Tibial nerve (tissue), 4 donors: ENCODE data around the gene CD300A. TPM values are rescaled to one million over a fixed set of nuclear protein-coding genes. Genes with fewer than 3 reads are reported as not detected.
A peak's percentile ranks its signal among the peaks of the same experiment; 100 is the strongest.

Experiments used
- DNase-seq, 2 donors: peaks; one replicate each; pipeline ENCODE4 v3.0.0-alpha.2; 2019; ENCODE audit warnings: low spot score in 2 of 2
- H3K27ac ChIP-seq, 4 donors: fragments of 200-600 bp; sonication (generic) in 3 of 4; one replicate each; pipeline ENCODE4 v1.5.1; 2017 to 2019; ENCODE audit warnings: mild to moderate bottlenecking in 1 of 4
- H3K27me3 ChIP-seq, 2 donors: fragments of 200-600 bp; sonication (generic) in 1 of 2; one replicate each; pipeline versions ENCODE4 v1.5.1 to v1.6.0; 2017 to 2019
- H3K36me3 ChIP-seq, 3 donors: fragments of 200-600 bp; sonication (generic); one replicate each; pipeline ENCODE4 v1.5.1; 2018 to 2019
- H3K4me1 ChIP-seq, 4 donors: fragments of 200-600 bp; sonication (generic) in 3 of 4; one replicate each; pipeline ENCODE4 v1.5.1; 2017 to 2019
- H3K4me3 ChIP-seq, 4 donors: fragments of 200-600 bp; sonication (generic) in 3 of 4; one replicate each; pipeline ENCODE4 v1.5.1; 2017 to 2019; ENCODE audit warnings: mild to moderate bottlenecking in 1 of 4, moderate library complexity in 1 of 4
- H3K9me3 ChIP-seq, 4 donors: fragments of 200-600 bp; sonication (generic) in 3 of 4; one replicate each; pipeline ENCODE4 v1.5.1; 2017 to 2019
- EP300 ChIP-seq, 2 donors: sonication (generic); formaldehyde crosslinking; IDR thresholded peaks; one replicate each; pipeline ENCODE4 v1.6.1; 2017; ENCODE audit warnings: antibody characterized with exemption in 2 of 2, mild to moderate bottlenecking in 1 of 2
- POLR2A ChIP-seq, 2 donors: fragments of 450-650 bp; IDR thresholded peaks; one replicate each; pipeline ENCODE4 v1.6.1; 2017; ENCODE audit warnings: antibody characterized with exemption in 2 of 2, mild to moderate bottlenecking in 2 of 2, moderate library complexity in 2 of 2
- WGBS, 2 donors: methylation state at CpG; one replicate each; pipeline ENCODE4 v1.1.5; 2018; 5-methylcytosine and 5-hydroxymethylcytosine counted together
- total RNA-seq, 4 donors: library from RNA; depleted of rRNA; stranded (reverse); fragments of >200 nt; gene quantifications; one replicate each; pipeline ENCODE4 v1.1.0, GENCODE V29; 2016
- TF ChIP-seq, protein P1 (sequence below), 5 experiments: fragments of 200-600 bp in 3 of 5; fragments of 450-650 bp in 2 of 5; sonication (generic) in 3 of 5; IDR thresholded peaks; one replicate each; pipeline ENCODE4 v1.5.1; 2016 to 2019; ENCODE audit warnings: antibody characterized with exemption in 5 of 5, mild to moderate bottlenecking in 3 of 5, moderate library complexity in 2 of 5

Gene CD300A
- total RNA-seq, 4 donors from 2014 or later = 6.8 to 12.6 (median 9.8) TPM

DNA sequence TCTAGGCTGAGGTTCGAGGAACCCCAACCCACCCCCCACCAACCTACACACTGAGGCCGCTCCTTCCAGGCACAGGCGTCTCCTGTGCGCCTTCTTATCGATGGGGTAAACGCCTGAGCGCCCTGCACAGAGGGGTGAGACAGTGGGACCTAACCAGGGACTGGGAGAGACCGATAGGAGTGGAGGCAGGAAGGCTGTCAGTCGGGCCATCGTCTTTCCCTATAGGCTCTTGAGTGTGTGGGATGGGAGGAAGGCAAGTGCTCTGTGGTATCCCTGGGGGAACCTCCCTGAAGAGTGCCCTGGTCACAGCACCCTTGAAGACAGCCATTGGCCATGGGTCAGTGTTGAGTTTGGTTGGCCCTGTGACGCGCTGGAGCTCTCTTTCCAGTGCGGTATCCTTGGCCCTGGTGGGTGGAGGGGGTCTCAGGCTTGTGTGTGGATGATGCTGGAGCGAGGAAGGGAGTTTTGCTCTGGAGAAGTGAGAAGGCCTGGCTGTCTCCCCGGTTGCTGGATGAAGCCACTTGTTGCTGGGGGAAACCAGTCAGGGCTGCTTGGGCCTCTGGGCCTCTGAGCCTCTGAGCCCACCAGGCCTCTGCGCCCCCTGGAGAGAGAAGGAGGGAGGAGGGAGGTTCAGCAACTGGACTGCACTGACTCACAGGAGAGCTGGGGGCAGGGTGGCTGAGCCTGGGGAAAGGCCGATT lies 32.9 kb upstream of the CD300A start:
- TF ChIP-seq POLR2A (IDR thresholded peaks at IDR 0.05) = no peak
- no peak for TF ChIP-seq EP300 (IDR thresholded peaks at IDR 0.05)
- TF ChIP-seq, protein P1, sequence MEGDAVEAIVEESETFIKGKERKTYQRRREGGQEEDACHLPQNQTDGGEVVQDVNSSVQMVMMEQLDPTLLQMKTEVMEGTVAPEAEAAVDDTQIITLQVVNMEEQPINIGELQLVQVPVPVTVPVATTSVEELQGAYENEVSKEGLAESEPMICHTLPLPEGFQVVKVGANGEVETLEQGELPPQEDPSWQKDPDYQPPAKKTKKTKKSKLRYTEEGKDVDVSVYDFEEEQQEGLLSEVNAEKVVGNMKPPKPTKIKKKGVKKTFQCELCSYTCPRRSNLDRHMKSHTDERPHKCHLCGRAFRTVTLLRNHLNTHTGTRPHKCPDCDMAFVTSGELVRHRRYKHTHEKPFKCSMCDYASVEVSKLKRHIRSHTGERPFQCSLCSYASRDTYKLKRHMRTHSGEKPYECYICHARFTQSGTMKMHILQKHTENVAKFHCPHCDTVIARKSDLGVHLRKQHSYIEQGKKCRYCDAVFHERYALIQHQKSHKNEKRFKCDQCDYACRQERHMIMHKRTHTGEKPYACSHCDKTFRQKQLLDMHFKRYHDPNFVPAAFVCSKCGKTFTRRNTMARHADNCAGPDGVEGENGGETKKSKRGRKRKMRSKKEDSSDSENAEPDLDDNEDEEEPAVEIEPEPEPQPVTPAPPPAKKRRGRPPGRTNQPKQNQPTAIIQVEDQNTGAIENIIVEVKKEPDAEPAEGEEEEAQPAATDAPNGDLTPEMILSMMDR (IDR thresholded peaks at IDR 0.05) = no peak
- Histone ChIP-seq H3K27ac (peak overlapping the region in 3 of 4 donors; percentile 85 to 90 (median 90)), H3K9me3 (peaks cover 0 to 21% (median 0%) of the 10 kb centered on the region in 4 donors), H3K4me3 (peak overlapping the region; percentile 43 to 61 (median 50)), H3K4me1 (peaks cover 0 to 33% (median 16%) of the 10 kb centered on the region in 4 donors), H3K27me3 (peaks cover 0 to 45% of the 10 kb centered on the region in 2 donors), H3K36me3 (no peaks in the 10 kb centered on the region)
- DNase-seq = no peak
- WGBS, 2 donors = 30 to 50% methylated on average over 17 of the region's 17 CpGs

DNA sequence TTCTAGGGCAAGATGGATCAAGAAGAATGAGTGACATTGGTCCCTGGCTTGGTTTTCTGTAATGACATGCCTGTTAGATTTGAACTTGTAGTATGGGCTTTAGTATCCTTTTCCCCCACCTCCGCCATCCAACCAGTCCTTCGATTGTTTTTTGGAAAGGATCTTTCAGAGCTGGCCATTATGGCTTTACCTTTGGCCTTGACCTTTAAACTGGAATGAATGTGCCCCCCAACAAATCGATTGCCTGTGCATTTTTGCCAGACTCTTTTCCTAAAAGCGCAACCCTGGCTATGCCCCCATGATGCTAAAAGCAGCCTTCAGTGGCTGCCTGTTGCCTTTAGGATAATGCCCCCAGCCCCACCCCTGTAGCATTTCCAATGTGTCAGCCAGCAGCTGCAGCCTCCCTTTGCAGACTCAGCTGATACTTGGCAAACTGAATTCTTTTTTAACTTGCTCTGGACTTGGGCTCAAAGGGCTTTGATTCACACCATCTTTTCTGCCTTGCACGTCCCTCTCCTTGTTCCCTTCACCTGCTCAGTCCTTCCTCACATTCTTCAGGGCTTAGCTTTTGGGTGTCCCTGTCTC lies 30.6 kb upstream of the CD300A start:
- Histone ChIP-seq H3K36me3 (peaks cover 0 to 8% (median 0%) of the 10 kb centered on the region in 3 donors), H3K27me3 (peaks cover 0 to 30% of the 10 kb centered on the region in 2 donors), H3K4me1 (peaks cover 0 to 21% (median 9%) of the 10 kb centered on the region in 4 donors), H3K27ac (no peak overlapping the region), H3K9me3 (peaks cover 0 to 30% (median 0%) of the 10 kb centered on the region in 4 donors), H3K4me3 (no peak overlapping the region)
- WGBS, 2 donors = 59 to 62% methylated on average over 5 of the region's 5 CpGs
- TF ChIP-seq, protein P1 (IDR thresholded peaks at IDR 0.05) = no peak
- TF ChIP-seq POLR2A (IDR thresholded peaks at IDR 0.05) (no peak), EP300 (IDR thresholded peaks at IDR 0.05) (no peak)
- DNase-seq = no peak

DNA sequence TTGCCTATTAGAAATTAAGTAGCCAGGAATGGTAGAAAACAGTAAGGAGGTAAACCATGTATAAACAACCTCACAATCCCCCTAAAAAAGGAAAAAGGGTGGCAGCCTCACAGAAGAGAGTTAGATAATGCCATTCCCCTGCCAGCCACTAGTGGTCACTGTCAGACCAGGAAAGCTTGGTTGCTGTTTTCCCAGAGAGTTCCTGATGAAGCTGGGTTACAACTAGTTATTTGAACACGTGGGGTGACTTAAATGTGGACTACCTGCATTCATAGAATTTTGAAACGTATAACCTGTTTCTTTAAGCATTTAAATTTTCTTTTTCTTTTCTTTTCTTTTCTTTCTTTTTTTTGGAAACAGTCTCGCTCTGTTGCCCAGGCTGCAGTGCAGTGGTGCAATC lies 28.7 kb upstream of the CD300A start:
- Histone ChIP-seq H3K4me3 (no peak overlapping the region), H3K27me3 (peaks cover 0 to 11% of the 10 kb centered on the region in 2 donors), H3K36me3 (peaks cover 0 to 8% (median 0%) of the 10 kb centered on the region in 3 donors), H3K9me3 (peaks cover 0 to 30% (median 0%) of the 10 kb centered on the region in 4 donors), H3K4me1 (peaks cover 0 to 15% (median 4%) of the 10 kb centered on the region in 4 donors), H3K27ac (no peak overlapping the region)
- DNase-seq = no peak
- WGBS, 2 donors = 67 to 69% methylated on average over 3 of the region's 3 CpGs
- TF ChIP-seq EP300 (IDR thresholded peaks at IDR 0.05) (no peak), POLR2A (IDR thresholded peaks at IDR 0.05) (no peak)
- TF ChIP-seq, protein P1 (IDR thresholded peaks at IDR 0.05) = peak; percentile 18 to 56 (median 29)

DNA sequence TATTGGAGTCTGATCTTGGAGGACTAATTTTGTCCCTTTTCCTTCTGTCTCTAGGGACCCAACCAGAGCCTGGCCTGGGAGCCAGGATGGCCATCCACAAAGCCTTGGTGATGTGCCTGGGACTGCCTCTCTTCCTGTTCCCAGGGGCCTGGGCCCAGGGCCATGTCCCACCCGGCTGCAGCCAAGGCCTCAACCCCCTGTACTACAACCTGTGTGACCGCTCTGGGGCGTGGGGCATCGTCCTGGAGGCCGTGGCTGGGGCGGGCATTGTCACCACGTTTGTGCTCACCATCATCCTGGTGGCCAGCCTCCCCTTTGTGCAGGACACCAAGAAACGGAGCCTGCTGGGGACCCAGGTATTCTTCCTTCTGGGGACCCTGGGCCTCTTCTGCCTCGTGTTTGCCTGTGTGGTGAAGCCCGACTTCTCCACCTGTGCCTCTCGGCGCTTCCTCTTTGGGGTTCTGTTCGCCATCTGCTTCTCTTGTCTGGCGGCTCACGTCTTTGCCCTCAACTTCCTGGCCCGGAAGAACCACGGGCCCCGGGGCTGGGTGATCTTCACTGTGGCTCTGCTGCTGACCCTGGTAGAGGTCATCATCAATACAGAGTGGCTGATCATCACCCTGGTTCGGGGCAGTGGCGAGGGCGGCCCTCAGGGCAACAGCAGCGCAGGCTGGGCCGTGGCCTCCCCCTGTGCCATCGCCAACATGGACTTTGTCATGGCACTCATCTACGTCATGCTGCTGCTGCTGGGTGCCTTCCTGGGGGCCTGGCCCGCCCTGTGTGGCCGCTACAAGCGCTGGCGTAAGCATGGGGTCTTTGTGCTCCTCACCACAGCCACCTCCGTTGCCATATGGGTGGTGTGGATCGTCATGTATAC lies 26.5 kb upstream of the CD300A start:
- Histone ChIP-seq H3K36me3 (peaks cover 0 to 8% (median 0%) of the 10 kb centered on the region in 3 donors), H3K27ac (peak overlapping the region in 1 of 4 donors; percentile 7), H3K4me3 (no peak overlapping the region), H3K9me3 (peaks cover 0 to 30% (median 0%) of the 10 kb centered on the region in 4 donors), H3K27me3 (no peaks in the 10 kb centered on the region), H3K4me1 (peaks cover 0 to 35% (median 26%) of the 10 kb centered on the region in 4 donors)
- TF ChIP-seq, protein P1 (IDR thresholded peaks at IDR 0.05) = no peak
- DNase-seq = no peak
- 83 to 95% methylated on average over 27 to 31 of the region's 31 CpGs for WGBS, 2 donors
